ENCODE data around the gene TMEM38B. TPM values are rescaled to one million over a fixed set of nuclear protein-coding genes. Genes with fewer than 3 reads are reported as not detected.

Gene TMEM38B
- total RNA-seq, 1 experiment from 2014 or later, result 14.5 TPM

DNA sequence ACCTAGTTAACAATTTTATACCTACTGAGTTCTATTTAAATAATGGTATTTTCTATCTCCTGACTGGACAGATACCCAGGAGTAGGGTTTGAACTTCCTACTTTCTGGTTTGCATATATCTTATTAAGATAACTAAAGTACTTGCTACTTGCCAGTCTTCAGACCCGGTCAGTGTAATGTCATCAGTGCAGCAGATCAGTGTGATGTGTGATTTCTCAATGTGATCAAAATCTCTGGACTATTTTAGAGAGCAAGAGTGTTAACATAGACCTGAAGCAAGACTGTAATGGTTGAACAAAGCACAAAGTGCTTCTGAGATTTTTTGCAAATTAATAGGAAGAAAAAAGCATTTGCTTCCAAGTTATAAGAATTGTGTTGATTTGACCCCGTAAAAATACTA lies 6.8 kb downstream of the TMEM38B start:
- no peak overlapping the region for H3K4me2 ChIP-seq (ENCODE audit: insufficient read depth, insufficient read length, low read length)
- no peak overlapping the region for H4K5ac ChIP-seq (ENCODE audit: insufficient read length, low read depth, low read length)
- H3K23me2 ChIP-seq (ENCODE audit: insufficient read length, low read depth, low read length, poor library complexity, severe bottlenecking), result no peaks in the 10 kb centered on the region
- H2AFZ ChIP-seq (ENCODE audit: low read length), result no peak overlapping the region
- no peaks in the 10 kb centered on the region for H3K36me3 Mint-ChIP-seq (ENCODE audit: insufficient read depth in 1 of 3, low read depth in 3 of 3)
- no peak overlapping the region for H3K27ac ChIP-seq (ENCODE audit: insufficient read length, low read depth, low read length)
- no peak overlapping the region for H3K4me3 Mint-ChIP-seq
- no peak overlapping the region for H3K4ac ChIP-seq (ENCODE audit: low read depth, low read length)
- H3K9me3 Mint-ChIP-seq, result no peaks in the 10 kb centered on the region; a peak in 1 of 5 replicates
- H3K18ac ChIP-seq (ENCODE audit: insufficient read length, low read depth, low read length), result no peak overlapping the region
- H3K79me1 ChIP-seq (ENCODE audit: insufficient read depth, low read depth, low read length, poor library complexity, severe bottlenecking), result no peaks in the 10 kb centered on the region
- no peaks in the 10 kb centered on the region for H3K27me3 ChIP-seq (ENCODE audit: insufficient read depth, low read length)
- H3K9me3 ChIP-seq (ENCODE audit: control insufficient read depth, low read depth, low read length), result no peaks in the 10 kb centered on the region
- no CpG with 5 or more reads among the region's 2 CpGs for WGBS (ENCODE audit: extremely low coverage, insufficient read length, low lambda C conversion rate)
- no peak overlapping the region for H3K9ac ChIP-seq (ENCODE audit: extremely low read depth, insufficient read length, low read length)
- H4K20me1 ChIP-seq (ENCODE audit: control insufficient read depth, insufficient read depth, insufficient read length), result no peaks in the 10 kb centered on the region
- TF ChIP-seq, protein P1, sequence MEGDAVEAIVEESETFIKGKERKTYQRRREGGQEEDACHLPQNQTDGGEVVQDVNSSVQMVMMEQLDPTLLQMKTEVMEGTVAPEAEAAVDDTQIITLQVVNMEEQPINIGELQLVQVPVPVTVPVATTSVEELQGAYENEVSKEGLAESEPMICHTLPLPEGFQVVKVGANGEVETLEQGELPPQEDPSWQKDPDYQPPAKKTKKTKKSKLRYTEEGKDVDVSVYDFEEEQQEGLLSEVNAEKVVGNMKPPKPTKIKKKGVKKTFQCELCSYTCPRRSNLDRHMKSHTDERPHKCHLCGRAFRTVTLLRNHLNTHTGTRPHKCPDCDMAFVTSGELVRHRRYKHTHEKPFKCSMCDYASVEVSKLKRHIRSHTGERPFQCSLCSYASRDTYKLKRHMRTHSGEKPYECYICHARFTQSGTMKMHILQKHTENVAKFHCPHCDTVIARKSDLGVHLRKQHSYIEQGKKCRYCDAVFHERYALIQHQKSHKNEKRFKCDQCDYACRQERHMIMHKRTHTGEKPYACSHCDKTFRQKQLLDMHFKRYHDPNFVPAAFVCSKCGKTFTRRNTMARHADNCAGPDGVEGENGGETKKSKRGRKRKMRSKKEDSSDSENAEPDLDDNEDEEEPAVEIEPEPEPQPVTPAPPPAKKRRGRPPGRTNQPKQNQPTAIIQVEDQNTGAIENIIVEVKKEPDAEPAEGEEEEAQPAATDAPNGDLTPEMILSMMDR (conservative IDR thresholded peaks at IDR 0.05), result no peak
- no peak overlapping the region for H2AK5ac ChIP-seq (ENCODE audit: insufficient read length, low read length)
- H3K79me2 ChIP-seq (ENCODE audit: insufficient read depth, low read length), result no peaks in the 10 kb centered on the region
- no peak overlapping the region for H3T11ph ChIP-seq (ENCODE audit: low read length)
- no peaks in the 10 kb centered on the region for H3K4me1 Mint-ChIP-seq
- H2BK15ac ChIP-seq (ENCODE audit: low read depth, low read length), result no peak overlapping the region
- DNase-seq, result no peak
- H4K8ac ChIP-seq (replicated peaks; ENCODE audit: insufficient read length, low read depth, low read length), result no peak overlapping the region
- H3K23ac ChIP-seq (ENCODE audit: insufficient read length, low read depth, low read length), result no peak overlapping the region
- H2BK120ac ChIP-seq (ENCODE audit: low read depth, low read length, poor library complexity, severe bottlenecking), result no peak overlapping the region
- no peak overlapping the region for H2BK12ac ChIP-seq (ENCODE audit: insufficient read length, low read depth, low read length)
- no peak overlapping the region for H3K14ac ChIP-seq (ENCODE audit: insufficient read depth, low read length)
- H2BK20ac ChIP-seq (ENCODE audit: low read depth, low read length, poor library complexity, severe bottlenecking), result no peak overlapping the region
- H3K27ac Mint-ChIP-seq, result no peak overlapping the region
- H2BK5ac ChIP-seq (ENCODE audit: insufficient read length, low read length), result no peak overlapping the region
- peaks cover 9% of the 10 kb centered on the region for H3K27me3 Mint-ChIP-seq (ENCODE audit: low read depth)
- no peak overlapping the region for H4K91ac ChIP-seq (ENCODE audit: insufficient read length, low read depth, low read length)
- no peak overlapping the region for H3K56ac ChIP-seq (ENCODE audit: insufficient read length, low read depth, low read length)
- no peaks in the 10 kb centered on the region for H3K4me1 ChIP-seq (ENCODE audit: insufficient read depth, low read length)

Measured in H9 (cell line).